Suprapubic skin (tissue), 4 donors: ENCODE measurements around the gene WDR7. TPM values are rescaled to one million over a fixed set of nuclear protein-coding genes. Genes with fewer than 3 reads are reported as not detected.

Source experiments
- DNase-seq, 2 donors: peaks; one replicate each; pipeline ENCODE4 v3.0.0-alpha.2; 2019; ENCODE audit warnings: low spot score in 2 of 2
- H3K27ac ChIP-seq: fragments of 200-600 bp; sonication (generic); one replicate; pipeline ENCODE4 v1.5.1; 2019
- H3K27me3 ChIP-seq: fragments of 200-600 bp; sonication (generic); one replicate; pipeline ENCODE4 v1.5.1; 2019
- H3K36me3 ChIP-seq: fragments of 200-600 bp; sonication (generic); one replicate; pipeline ENCODE4 v1.5.1; 2019
- H3K4me1 ChIP-seq: fragments of 200-600 bp; sonication (generic); one replicate; pipeline ENCODE4 v1.5.1; 2019
- H3K4me3 ChIP-seq: fragments of 200-600 bp; sonication (generic); one replicate; pipeline ENCODE4 v1.5.1; 2019; ENCODE audit warnings: mild to moderate bottlenecking
- H3K9me3 ChIP-seq: fragments of 200-600 bp; sonication (generic); one replicate; pipeline ENCODE4 v1.5.1; 2019
- EP300 ChIP-seq: sonication (generic); formaldehyde crosslinking; IDR thresholded peaks from one replicate; pipeline ENCODE4 v1.6.1; 2017; ENCODE audit warnings: antibody characterized with exemption
- POLR2A ChIP-seq, 2 donors: fragments of 450-650 bp; IDR thresholded peaks; one replicate each; pipeline ENCODE4 v1.6.1; 2017; ENCODE audit warnings: antibody characterized with exemption in 2 of 2, mild to moderate bottlenecking in 2 of 2, moderate library complexity in 2 of 2
- POLR2AphosphoS5 ChIP-seq, 3 donors: sonication (generic); formaldehyde crosslinking; IDR thresholded peaks; one replicate each; pipeline ENCODE4 v1.6.1; 2017; ENCODE audit warnings: antibody characterized with exemption in 3 of 3
- WGBS: methylation state at CpG from one replicate; pipeline ENCODE4 v1.1.5; 2018; 5-methylcytosine and 5-hydroxymethylcytosine counted together
- total RNA-seq, 4 donors: library from RNA; depleted of rRNA; stranded (reverse); fragments of >200 nt; gene quantifications; one replicate each; pipeline ENCODE4 v1.1.0, GENCODE V29; 2016
- TF ChIP-seq, protein P1 (sequence below), 2 donors: fragments of 200-600 bp in 1 of 2; fragments of 450-650 bp in 1 of 2; sonication (generic) in 1 of 2; IDR thresholded peaks; one replicate each; pipeline ENCODE4 v1.5.1; 2016 to 2019; ENCODE audit warnings: antibody characterized with exemption in 2 of 2, mild to moderate bottlenecking in 1 of 2, moderate library complexity in 1 of 2

The WDR7 gene
- total RNA-seq, 4 donors from 2014 or later: 14.4 to 29.2 (median 20.2) TPM

- Histone ChIP-seq H3K27ac (no peak overlapping the region), H3K9me3 (no peaks in the 10 kb centered on the region), H3K27me3 (no peaks in the 10 kb centered on the region), H3K4me3 (no peak overlapping the region), H3K36me3 (no peaks in the 10 kb centered on the region), H3K4me1 (no peaks in the 10 kb centered on the region)
- DNase-seq: no peak
- no peak for TF ChIP-seq POLR2A (IDR thresholded peaks at IDR 0.05)
- TF ChIP-seq, protein P1, sequence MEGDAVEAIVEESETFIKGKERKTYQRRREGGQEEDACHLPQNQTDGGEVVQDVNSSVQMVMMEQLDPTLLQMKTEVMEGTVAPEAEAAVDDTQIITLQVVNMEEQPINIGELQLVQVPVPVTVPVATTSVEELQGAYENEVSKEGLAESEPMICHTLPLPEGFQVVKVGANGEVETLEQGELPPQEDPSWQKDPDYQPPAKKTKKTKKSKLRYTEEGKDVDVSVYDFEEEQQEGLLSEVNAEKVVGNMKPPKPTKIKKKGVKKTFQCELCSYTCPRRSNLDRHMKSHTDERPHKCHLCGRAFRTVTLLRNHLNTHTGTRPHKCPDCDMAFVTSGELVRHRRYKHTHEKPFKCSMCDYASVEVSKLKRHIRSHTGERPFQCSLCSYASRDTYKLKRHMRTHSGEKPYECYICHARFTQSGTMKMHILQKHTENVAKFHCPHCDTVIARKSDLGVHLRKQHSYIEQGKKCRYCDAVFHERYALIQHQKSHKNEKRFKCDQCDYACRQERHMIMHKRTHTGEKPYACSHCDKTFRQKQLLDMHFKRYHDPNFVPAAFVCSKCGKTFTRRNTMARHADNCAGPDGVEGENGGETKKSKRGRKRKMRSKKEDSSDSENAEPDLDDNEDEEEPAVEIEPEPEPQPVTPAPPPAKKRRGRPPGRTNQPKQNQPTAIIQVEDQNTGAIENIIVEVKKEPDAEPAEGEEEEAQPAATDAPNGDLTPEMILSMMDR (IDR thresholded peaks at IDR 0.05): no peak
- TF ChIP-seq EP300: no peak
- TF ChIP-seq POLR2AphosphoS5 (IDR thresholded peaks at IDR 0.05): no peak
- 42% methylated on average over 1 of the region's 1 CpG for WGBS
Measured at GRCh38 chr18:56890632-56891031, 239.5 kb downstream of the WDR7 start.

DNA sequence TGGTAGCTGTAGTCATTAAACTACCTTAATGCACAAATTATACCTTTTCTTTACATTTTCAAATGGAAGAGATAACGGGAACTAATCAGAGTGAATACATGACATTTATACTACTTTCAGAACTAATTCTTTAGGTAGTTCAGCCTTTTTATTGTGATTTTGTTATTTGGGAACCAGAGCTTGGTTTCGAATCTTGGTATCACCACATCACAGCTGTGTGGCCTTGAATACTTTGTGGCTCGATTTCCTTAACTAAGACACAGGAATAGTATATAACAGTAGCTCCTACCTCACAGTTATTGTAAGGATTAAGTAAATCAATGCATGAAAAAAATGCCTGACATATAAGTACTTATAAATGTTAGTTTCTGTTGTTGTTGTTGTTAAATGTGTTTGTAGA, 240.0 kb downstream of the WDR7 start:
- Histone ChIP-seq H3K9me3 (no peaks in the 10 kb centered on the region), H3K36me3 (no peaks in the 10 kb centered on the region), H3K4me1 (no peaks in the 10 kb centered on the region), H3K27ac (no peak overlapping the region), H3K27me3 (no peaks in the 10 kb centered on the region), H3K4me3 (no peak overlapping the region)
- 90% methylated on average over 3 of the region's 3 CpGs for WGBS
- DNase-seq: no peak
- TF ChIP-seq, protein P1 (IDR thresholded peaks at IDR 0.05): no peak
- TF ChIP-seq POLR2A (IDR thresholded peaks at IDR 0.05) (no peak), POLR2AphosphoS5 (IDR thresholded peaks at IDR 0.05) (no peak), EP300 (no peak)

DNA sequence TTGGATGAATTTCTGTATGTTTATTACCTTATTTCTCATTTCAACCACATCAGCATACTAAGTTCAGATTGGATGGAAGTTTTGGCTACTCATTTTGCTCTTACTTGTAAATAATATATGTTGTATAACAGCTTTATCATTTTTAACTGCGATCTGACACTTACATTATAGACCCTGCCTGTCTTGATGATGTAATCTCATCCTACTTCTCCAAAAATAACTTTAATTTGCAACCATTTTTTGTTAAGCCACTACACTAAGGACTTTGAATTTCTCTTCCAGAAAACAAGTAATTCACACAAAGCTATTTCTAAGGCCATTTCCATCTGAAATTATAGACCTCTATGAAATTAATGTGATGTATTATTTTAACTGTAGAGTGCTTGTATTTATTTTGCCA, 240.7 kb downstream of the WDR7 start:
- Histone ChIP-seq H3K9me3 (no peaks in the 10 kb centered on the region), H3K27ac (no peak overlapping the region), H3K4me1 (no peaks in the 10 kb centered on the region), H3K4me3 (no peak overlapping the region), H3K27me3 (no peaks in the 10 kb centered on the region), H3K36me3 (no peaks in the 10 kb centered on the region)
- TF ChIP-seq EP300: no peak
- no peak for TF ChIP-seq POLR2A (IDR thresholded peaks at IDR 0.05)
- TF ChIP-seq POLR2AphosphoS5 (IDR thresholded peaks at IDR 0.05): no peak
- TF ChIP-seq, protein P1 (IDR thresholded peaks at IDR 0.05): no peak
- DNase-seq: no peak
- WGBS: 86% methylated on average over 1 of the region's 1 CpG

- Histone ChIP-seq H3K36me3 (no peaks in the 10 kb centered on the region), H3K27ac (no peak overlapping the region), H3K4me1 (no peaks in the 10 kb centered on the region), H3K27me3 (no peaks in the 10 kb centered on the region), H3K4me3 (no peak overlapping the region), H3K9me3 (no peaks in the 10 kb centered on the region)
- TF ChIP-seq, protein P1 (IDR thresholded peaks at IDR 0.05): no peak
- TF ChIP-seq POLR2AphosphoS5 (IDR thresholded peaks at IDR 0.05) (no peak), EP300 (no peak), POLR2A (IDR thresholded peaks at IDR 0.05) (no peak)
- WGBS: 39% methylated on average over 2 of the region's 2 CpGs
- DNase-seq: no peak
Measured at GRCh38 chr18:56897122-56897521, 246.0 kb downstream of the WDR7 start.

GRCh38 chr18:56899660-56900059, 248.5 kb downstream of the WDR7 start:
- no peak overlapping the region for H3K27ac ChIP-seq
- DNase-seq: no peak
- H3K4me1 ChIP-seq: no peaks in the 10 kb centered on the region
- no peak overlapping the region for H3K4me3 ChIP-seq
- H3K27me3 ChIP-seq: no peaks in the 10 kb centered on the region
- no peaks in the 10 kb centered on the region for H3K36me3 ChIP-seq
- 95% methylated on average over 1 of the region's 1 CpG for WGBS
- no peaks in the 10 kb centered on the region for H3K9me3 ChIP-seq
- TF ChIP-seq POLR2AphosphoS5 (IDR thresholded peaks at IDR 0.05) (no peak), EP300 (no peak), POLR2A (IDR thresholded peaks at IDR 0.05) (no peak)
